GM13977 (cell line): ENCODE results near the gene RFC4.

ENCODE experiments used
- DNase-seq: peaks from one replicate; pipeline ENCODE4 v3.0.0; 2012; ENCODE audit warnings: low spot score
- CTCF ChIP-seq: IDR thresholded peaks from 2 replicates; pipeline ENCODE4 v1.5.1; 2012; ENCODE audit warnings: mild to moderate bottlenecking, control low read depth; ENCODE audit not compliant: insufficient read depth; ENCODE audit errors: extremely low read depth, missing control alignments
- in situ Hi-C: fragments of 300-500 bp; cut with MboI; formaldehyde crosslinking; loops from one replicate; pipeline ENCODE4 v1.12.0; 2022; ENCODE audit warnings: low sequenced_read_pairs, low pct_unique_long_range_greater_than_20kb, mixed read lengths, inconsistent platforms; ENCODE audit not compliant: unreplicated experiment

Gene RFC4

GRCh38 chr3:186802701-186803100 is 3.6 kb downstream of the RFC4 start:
- in situ Hi-C loops, result no loop called here
- DNase-seq, result no peak
- TF ChIP-seq CTCF, result no peak

DNA sequence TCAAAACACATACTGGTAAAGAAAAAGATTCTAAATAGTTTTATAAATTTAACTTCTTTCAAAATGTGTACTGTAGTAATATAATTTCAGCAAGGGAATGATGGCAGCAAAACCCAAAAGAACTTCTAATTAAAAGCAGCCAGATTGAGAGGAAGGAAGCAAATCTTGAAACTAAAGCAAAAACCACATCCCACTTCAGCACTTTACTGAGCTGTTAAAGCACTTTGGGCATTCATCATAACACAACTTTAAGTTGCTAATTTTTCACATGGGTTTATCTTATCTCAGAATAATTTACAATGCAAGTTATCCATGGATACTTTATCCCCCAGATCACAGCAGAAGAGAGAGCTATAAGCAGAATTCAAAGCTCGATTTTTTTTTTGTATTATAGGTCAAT is 6.0 kb downstream of the RFC4 start:
- TF ChIP-seq CTCF, result no peak
- in situ Hi-C loops, result no loop called here
- no peak for DNase-seq

GRCh38 chr3:186798239-186798874 is 7.9 kb downstream of the RFC4 start:
- DNase-seq, result no peak
- no peak for TF ChIP-seq CTCF
- in situ Hi-C loops, result no loop called here

DNA sequence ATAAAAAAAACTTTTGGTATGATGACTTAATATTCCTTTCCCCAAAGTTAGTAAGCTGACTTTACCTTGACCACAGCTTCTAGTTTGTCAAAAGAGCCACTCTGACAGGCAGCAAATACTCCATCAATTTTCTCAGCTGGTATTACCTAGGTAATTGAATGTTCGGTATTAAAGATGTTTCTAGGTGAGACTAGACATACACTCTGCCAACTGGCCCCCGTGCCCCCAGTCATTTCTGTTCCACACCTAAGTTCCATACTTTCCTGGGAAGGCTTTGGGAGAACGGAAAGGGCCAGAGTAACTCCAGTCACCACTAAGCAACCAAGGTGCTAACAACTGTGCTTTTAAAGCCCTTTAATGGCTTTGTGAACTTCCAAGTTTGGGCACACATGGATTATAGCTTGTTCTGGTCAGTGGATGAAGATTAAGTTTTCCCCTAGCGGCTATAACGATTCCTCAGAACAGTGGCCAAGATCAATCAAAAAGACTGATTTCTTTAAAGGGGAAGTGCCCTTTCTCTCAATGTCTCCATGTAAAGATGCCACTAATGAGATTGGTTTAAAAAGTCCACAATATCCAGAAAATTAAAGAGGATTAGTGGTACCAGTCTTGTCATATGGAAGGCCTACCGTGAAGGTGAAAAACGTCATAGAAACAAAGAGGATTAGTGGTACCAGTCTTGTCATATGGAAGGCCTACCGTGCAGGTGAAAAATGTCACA is 15.9 kb downstream of the RFC4 start:
- DNase-seq, result no peak
- in situ Hi-C loops, result no loop called here
- no peak for TF ChIP-seq CTCF

DNA sequence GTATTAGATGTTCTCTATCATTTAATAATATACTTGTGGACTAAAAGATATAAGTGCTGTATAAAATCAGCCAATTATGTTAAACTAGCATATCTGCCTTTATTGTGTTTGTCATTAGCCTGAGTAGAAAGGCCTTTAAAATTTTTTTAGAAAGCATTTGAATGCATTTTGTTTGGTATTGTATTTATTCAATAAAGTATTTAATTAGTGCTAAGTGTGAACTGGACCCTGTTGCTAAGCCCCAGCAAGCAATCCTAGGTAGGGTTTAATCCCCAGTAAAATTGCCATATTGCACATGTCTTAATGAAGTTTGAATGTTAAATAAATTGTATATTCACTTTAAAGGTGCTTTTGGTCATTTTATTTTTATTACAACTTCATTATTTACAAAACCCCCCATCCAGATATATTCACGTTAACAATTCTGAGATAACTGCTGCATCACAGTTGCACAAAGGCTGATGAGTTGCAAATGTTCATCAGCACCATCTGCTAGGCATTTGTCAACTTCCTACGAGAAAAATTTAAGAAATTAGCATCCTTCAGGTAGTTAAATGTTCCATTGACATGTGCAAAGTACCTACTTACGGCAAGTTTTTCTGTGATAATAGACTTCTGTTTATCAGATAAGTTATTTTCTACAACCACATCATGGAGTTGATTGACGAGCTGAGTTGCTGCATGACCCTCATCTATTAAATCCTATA is 16.6 kb downstream of the RFC4 start:
- DNase-seq, result no peak
- no peak for TF ChIP-seq CTCF
- in situ Hi-C loops, result no loop called here

GRCh38 chr3:186788482-186789370 is 17.6 kb downstream of the RFC4 start:
- no peak for DNase-seq
- no peak for TF ChIP-seq CTCF
- in situ Hi-C loops, result no loop called here
